Renal cortical epithelial cell (primary cell): ENCODE data around the gene PLCD1. TPM values are rescaled to one million over a fixed set of nuclear protein-coding genes. Genes with fewer than 3 reads are reported as not detected.

Experiments
- DNase-seq: peaks from one replicate; pipeline ENCODE4 v3.0.0-alpha.2; 2011; ENCODE audit warnings: low read depth
- total RNA-seq: library from RNA; depleted of rRNA; stranded (reverse); fragments of >200 nt; gene quantifications from 2 replicates; pipeline ENCODE4 v1.2.3, GENCODE V29; 2014

PLCD1 gene
- total RNA-seq, 1 donor from 2014 or later, result 20.5 TPM

- no peak for DNase-seq
Observed at GRCh38 chr3:38016847-38017444, 12.5 kb downstream of the PLCD1 start.

DNA sequence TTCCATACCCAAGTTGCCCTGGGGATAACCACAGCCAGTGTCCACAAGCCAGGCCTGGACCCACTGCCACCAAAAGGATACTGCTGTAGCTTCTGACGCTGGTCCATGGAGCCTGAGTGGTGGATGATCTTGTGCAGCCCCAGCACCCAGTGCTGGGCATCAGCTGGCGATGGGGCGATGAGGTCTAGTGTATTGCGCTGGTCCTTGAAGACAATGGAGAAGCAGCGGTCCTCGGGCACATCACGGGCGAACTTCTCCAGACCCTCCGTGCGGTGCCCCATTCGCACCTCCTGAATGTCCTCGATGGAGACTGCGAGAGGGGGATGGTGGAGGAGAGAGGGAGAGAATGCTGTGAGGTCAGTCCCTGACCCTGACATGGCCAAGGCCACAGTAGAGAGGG, 13.0 kb downstream of the PLCD1 start:
- DNase-seq, result no peak

- DNase-seq, result no peak
Observed at GRCh38 chr3:38015984-38016383, 13.5 kb downstream of the PLCD1 start.

GRCh38 chr3:38015485-38015884, 14.0 kb downstream of the PLCD1 start:
- no peak for DNase-seq

DNA sequence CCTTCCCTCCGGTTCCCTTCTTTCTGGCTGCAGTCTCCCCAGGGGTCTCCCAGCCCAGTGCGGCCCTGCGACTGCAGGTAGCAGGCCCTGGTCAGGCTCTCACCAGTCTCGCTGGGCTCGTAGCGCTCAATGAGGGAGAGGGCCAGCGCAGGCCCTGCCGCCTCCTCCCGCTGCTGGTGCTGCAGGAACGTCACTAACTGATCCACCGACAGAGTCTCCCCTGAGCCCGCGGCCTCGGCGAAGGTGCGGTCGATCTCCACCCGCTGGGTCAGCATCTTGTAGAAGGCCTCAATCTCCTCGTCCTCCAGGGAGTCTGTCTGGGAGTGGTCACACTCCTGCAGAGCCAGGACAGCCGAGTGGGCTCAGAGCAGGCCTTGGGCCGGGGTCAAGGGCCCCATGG, 18.3 kb downstream of the PLCD1 start:
- no peak for DNase-seq

- DNase-seq, result no peak
Observed at GRCh38 chr3:38009807-38010591, 19.4 kb downstream of the PLCD1 start.

DNA sequence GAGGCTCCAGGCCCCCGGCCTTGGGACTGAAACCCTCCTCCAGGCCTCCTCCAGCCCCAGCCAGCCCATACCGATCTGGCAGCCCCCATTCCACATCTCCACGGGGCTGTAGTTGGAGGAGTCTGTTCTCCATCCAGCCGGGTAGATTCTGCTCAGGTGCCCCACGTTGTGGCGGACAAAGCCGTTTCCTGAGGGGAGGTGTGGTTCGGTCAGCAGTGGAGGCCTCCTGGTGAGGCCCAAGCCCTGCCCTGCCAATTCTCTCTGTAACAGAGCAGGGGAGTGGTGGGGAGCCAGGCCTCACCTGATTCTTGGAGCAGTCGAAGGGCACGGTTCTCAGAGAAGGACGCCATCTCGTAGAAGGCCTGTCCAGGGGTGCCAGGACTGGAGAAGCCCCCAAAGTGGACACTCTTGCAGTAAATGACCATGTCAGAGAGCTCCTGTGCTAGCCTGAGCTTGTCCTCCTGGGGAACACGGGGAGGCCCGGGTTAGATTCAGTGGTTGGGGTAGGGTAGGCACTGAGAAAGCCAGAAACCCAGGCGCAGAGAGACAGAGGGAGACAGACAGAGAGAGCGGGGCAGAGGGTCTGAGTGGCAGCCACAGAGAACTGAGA, 20.4 kb downstream of the PLCD1 start:
- no peak for DNase-seq

GRCh38 chr3:38008191-38008701, 21.2 kb downstream of the PLCD1 start:
- no peak for DNase-seq

GRCh38 chr3:38007754-38008090, 21.7 kb downstream of the PLCD1 start:
- no peak for DNase-seq

DNA sequence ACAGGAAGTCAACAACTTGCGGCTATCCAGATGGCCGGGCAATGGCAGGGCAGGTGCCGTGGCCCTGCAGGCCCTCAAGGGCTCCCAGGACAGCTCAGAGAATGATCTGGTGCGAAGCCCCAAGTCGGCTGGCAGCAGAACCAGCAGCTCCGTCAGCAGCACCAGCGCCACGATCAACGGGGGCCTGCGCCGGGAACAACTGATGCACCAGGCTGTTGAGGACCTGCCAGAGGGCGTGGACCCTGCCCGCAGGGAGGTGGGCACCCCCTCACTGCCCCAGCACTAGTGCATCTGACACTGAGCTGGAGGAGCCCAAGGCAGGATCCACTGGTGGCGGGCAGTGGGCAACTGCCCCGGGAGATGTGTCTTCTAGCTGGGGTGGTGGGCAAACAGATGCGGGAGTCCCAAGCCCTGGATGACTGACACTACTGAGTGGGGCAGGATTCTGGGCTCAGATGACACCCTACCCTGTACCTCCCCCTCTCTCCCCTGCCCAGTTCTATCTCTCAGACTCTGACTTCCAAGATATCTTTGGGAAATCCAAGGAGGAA, 22.9 kb downstream of the PLCD1 start:
- no peak for DNase-seq

DNA sequence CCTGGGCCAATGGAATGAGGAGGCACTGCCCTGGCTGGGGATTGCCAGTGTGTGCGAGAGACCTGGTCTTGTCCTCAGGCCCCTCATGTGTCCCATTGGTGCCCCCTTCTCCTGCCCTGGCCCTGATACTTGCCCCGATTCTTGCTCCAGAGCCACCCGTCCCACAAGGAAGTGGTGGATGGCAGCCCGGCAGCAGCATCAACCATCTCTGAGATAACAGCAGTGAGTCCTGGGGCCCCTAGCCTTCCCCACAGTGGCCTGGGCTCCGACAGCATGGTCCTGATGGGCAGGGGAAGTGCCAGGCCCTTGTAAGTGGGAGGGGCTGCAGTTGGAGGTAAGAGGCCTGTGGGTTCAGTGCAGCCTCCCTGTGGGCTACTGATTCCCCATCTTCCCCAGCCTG, 23.4 kb downstream of the PLCD1 start:
- no peak for DNase-seq

GRCh38 chr3:38005076-38006020, 24.1 kb downstream of the PLCD1 start:
- no peak for DNase-seq

- peak; percentile 67 for DNase-seq
Observed at GRCh38 chr3:38004415-38005075, 24.9 kb downstream of the PLCD1 start.

DNA sequence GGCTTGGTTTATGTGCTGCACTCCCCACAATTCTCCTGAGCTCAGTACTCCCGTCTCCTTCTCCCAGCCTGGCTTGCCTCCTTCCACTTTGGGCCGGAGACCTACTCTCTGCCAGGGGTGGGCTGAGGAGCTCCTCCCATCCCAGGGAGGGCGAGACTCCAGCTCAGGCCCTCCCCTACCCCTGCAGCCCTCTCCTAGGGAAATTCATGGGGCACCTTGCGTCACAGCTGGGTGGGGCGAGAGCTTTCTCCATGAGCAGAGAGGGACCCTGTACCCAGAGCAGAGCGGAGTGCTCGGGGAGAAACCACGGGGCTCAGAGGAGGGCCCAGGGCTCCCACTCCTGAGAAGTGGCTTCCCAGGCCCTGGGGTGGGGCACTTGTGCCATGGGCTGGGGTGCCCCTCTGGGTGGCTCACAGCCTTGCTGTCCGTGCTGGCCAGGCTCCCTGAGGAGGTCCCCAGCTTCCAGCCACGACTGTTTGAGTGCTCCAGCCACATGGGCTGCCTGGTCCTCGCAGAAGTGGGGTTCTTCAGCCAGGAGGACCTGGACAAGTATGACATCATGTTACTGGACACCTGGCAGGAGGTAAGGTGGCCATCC, 25.5 kb downstream of the PLCD1 start:
- no peak for DNase-seq

- DNase-seq, result no peak
Observed at GRCh38 chr3:38003371-38003816, 26.0 kb downstream of the PLCD1 start.

GRCh38 chr3:38002940-38003339, 26.5 kb downstream of the PLCD1 start:
- no peak for DNase-seq

DNA sequence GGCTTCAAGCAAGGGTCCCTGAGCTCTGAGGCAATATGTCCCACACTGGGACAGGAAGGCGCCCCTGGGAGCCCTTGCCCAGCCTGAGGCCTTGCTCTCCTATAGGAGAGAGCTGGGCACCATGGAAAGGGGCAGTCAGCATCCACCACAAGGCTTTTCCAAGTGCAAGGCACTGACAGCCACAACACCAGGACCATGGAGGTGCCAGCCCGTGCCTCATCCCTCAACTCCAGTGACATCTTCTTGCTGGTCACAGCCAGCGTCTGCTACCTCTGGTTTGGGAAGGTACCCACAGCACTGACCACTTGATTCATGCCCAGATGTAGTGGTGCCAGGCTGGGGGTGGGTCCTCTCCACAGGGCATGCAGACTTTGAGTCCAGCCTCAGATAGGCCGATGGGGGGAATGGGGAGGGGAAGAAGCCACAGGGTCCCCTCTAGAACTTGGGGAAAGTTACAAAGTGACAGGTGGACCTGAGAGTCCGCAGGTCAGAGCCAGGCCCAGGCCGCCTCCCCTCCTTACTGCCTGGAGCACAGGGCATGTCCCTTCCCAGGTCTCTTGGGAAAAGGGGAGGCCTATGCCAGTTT, 27.1 kb downstream of the PLCD1 start:
- no peak for DNase-seq

GRCh38 chr3:38001456-38002081, 27.9 kb downstream of the PLCD1 start:
- DNase-seq, result no peak

DNA sequence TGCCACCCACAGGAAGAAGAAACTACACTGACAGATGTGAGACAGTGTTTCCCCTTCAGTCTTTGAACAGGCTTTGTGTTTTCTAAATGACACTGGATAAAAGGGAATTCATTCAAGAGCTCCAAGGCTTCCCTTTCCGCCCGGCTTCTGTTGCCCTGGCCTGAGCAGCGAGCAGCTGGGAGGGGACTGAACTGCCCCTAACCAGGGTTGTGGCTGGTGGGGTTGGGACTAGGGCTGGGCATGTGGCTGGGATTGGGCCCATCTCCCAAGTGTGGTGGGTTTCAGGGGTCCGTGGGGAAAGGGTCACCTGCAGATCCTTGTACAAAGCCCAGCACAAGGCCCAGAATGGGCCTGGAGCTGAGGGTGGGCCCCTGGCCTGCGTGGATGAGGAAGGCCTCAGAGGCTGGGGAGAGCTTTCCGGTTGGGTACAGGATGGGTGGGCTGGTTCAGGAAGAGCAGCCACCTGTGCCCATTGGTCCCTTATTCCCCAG, 28.4 kb downstream of the PLCD1 start:
- no peak for DNase-seq
